A673 (cell line): ENCODE measurements around the gene CCDC27. TPM values are rescaled to one million over a fixed set of nuclear protein-coding genes. Genes with fewer than 3 reads are reported as not detected.
"Not testable (repeated sequence)": the region's sequence is repeated elsewhere in the genome, so short reads cannot be mapped to it uniquely, and the experiment has no call there.

Experiments
- BruUV-seq: library from RNA; stranded (reverse); fragments of 400-500 nt; replicated peaks from 2 replicates; lab custom pipeline; 2021; lab: Mats Ljungman, UMichigan
- CTCF ChIA-PET: fragments of 300-600 bp; sonication (Branson Sonifier 250); formaldehyde crosslinking; loops from one replicate; lab custom pipeline; 2022; ENCODE audit warnings: antibody characterized with exemption; lab: Charles Lee
- POLR2A ChIA-PET: fragments of 300-600 bp; sonication (Branson Sonifier 250); formaldehyde crosslinking; loops from one replicate; lab custom pipeline; 2022; ENCODE audit warnings: antibody characterized with exemption; ENCODE audit not compliant: low non-redundant PET; lab: Charles Lee
- DNase-seq: peaks from one replicate; pipeline ENCODE4 v3.0.0-alpha.2; 2015; ENCODE audit warnings: low spot score
- H3K27ac ChIP-seq: fragments of 200-600 bp; sonication (generic); 2 replicates; pipeline ENCODE4 v1.5.1; 2016; ENCODE audit warnings: mixed run types, low read depth, mild to moderate bottlenecking, mixed read lengths, antibody characterized with exemption, low read length; ENCODE audit not compliant: poor library complexity, severe bottlenecking
- H3K27me3 ChIP-seq: fragments of 200-600 bp; sonication (generic); replicated peaks from 2 replicates; pipeline ENCODE4 v1.6.1; 2017; ENCODE audit warnings: mixed run types, low read depth, mild to moderate bottlenecking, mixed read lengths, antibody characterized with exemption, low read length; ENCODE audit not compliant: insufficient read depth, poor library complexity
- H3K36me3 ChIP-seq: fragments of 200-600 bp; sonication (generic); 2 replicates; pipeline ENCODE4 v1.6.1; 2016; ENCODE audit warnings: mixed run types, mild to moderate bottlenecking, mixed read lengths, antibody characterized with exemption, low read length; ENCODE audit not compliant: insufficient read depth, poor library complexity, severe bottlenecking
- H3K4me1 ChIP-seq: fragments of 200-600 bp; sonication (generic); 2 replicates; pipeline ENCODE4 v1.6.1; 2017; ENCODE audit warnings: mixed run types, mild to moderate bottlenecking, mixed read lengths, antibody characterized with exemption, low read length; ENCODE audit not compliant: insufficient read depth, poor library complexity, severe bottlenecking
- H3K4me3 ChIP-seq: fragments of 200-600 bp; sonication (generic); 2 replicates; pipeline ENCODE4 v1.5.1; 2016; ENCODE audit warnings: low read depth, mixed run types, mild to moderate bottlenecking, mixed read lengths, low read length; ENCODE audit not compliant: poor library complexity, severe bottlenecking
- H3K9me3 ChIP-seq: fragments of 200-600 bp; sonication (generic); 2 replicates; pipeline ENCODE4 v1.6.1; 2016; ENCODE audit warnings: mixed run types, low read depth, mild to moderate bottlenecking, mixed read lengths, antibody characterized with exemption, low read length; ENCODE audit not compliant: poor library complexity, severe bottlenecking
- EZH2 ChIP-seq: fragments of 200-600 bp; sonication (generic); IDR thresholded peaks from 2 replicates; pipeline ENCODE4 v1.6.1; 2017; ENCODE audit warnings: borderline replicate concordance, low read depth, mild to moderate bottlenecking, mixed read lengths, antibody characterized with exemption, low read length; ENCODE audit not compliant: poor library complexity, severe bottlenecking
- intact Hi-C: fragments of 100-400 bp; cut with micrococcal nuclease; formaldehyde crosslinking; loops from one replicate; pipeline ENCODE4 v1.10.0; 2022; ENCODE audit not compliant: unreplicated experiment
- total RNA-seq: library from RNA; stranded (reverse); gene quantifications from 2 replicates; pipeline ENCODE4 v1.2.3, GENCODE V29; 2021
- TF ChIP-seq, protein P1 (sequence below): fragments of 300-800, 200-600 bp; sonication (generic); conservative IDR thresholded peaks from 2 replicates; pipeline ENCODE4 v1.5.1; 2017; ENCODE audit warnings: low read depth, mild to moderate bottlenecking, antibody characterized with exemption, low read length, moderate library complexity, mixed read lengths

Gene CCDC27
- total RNA-seq, 1 experiment from 2014 or later = not detected

DNA sequence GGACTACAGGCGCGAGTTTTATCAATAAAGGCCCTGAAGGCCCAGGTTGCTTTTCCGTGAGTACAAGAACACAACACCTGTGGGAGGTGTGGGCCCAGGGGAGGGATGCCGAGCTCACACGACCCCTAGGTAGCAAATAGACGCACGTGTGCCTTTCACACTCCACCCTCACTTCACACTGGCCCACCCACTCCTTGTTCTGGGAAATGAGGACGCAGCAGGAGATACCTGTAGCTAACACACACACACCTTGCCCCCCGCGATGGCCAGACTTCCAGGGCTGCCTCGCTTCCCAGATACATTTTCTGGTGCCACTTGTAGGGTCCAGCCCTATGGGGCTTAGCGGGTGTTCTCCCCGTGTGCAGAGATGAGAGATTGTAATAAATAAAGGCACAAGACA, 4.3 kb upstream of the CCDC27 start:
- no TSS peak for BruUV-seq
- ChIA-PET POLR2A (interaction anchor here (0.7 kb wide), 1 partner anchor 83 kb away, joined by 4 read pairs; no protein-coding TSS in a partner anchor), CTCF (no interaction called here)
- no peak overlapping the region for H3K27ac ChIP-seq
- H3K4me1 ChIP-seq = peaks cover 11% of the 10 kb centered on the region
- intact Hi-C loops = no loop called here
- no peak for DNase-seq
- no peaks in the 10 kb centered on the region for H3K36me3 ChIP-seq
- no peaks in the 10 kb centered on the region for H3K9me3 ChIP-seq
- peak overlapping the region; percentile 93 for H3K4me3 ChIP-seq
- H3K27me3 ChIP-seq = no peaks in the 10 kb centered on the region
- TF ChIP-seq EZH2 = no peak
- TF ChIP-seq, protein P1, sequence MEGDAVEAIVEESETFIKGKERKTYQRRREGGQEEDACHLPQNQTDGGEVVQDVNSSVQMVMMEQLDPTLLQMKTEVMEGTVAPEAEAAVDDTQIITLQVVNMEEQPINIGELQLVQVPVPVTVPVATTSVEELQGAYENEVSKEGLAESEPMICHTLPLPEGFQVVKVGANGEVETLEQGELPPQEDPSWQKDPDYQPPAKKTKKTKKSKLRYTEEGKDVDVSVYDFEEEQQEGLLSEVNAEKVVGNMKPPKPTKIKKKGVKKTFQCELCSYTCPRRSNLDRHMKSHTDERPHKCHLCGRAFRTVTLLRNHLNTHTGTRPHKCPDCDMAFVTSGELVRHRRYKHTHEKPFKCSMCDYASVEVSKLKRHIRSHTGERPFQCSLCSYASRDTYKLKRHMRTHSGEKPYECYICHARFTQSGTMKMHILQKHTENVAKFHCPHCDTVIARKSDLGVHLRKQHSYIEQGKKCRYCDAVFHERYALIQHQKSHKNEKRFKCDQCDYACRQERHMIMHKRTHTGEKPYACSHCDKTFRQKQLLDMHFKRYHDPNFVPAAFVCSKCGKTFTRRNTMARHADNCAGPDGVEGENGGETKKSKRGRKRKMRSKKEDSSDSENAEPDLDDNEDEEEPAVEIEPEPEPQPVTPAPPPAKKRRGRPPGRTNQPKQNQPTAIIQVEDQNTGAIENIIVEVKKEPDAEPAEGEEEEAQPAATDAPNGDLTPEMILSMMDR = no peak

DNA sequence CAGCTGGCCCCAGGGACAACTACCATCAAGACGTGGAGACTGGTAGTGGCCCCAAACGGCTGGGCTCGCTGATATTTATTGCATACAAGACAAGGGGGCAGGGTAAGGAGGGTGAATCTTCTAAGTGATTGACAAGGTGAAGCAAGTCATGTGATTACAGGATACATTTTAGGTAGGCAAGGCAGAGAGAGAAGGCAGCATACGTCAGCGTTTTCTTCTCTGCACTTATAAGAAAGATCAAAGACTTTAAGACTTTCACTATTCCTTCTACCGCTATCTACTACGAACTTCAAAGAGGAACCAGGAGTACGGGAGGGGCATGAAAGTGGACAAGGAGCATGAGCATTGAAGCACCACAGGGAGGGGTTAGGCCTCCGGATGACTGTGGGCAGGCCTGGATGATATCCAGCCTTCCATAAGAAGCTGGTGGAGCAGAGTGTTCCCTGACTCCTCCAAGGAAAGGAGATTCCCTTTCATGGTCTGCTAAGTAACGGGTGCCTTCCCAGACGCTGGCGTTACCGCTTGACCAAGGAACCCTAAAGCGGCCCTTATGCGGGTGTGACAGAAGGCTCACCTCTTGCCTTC, 3.8 kb upstream of the CCDC27 start:
- H3K27ac ChIP-seq, CTCF ChIA-PET, BruUV-seq, DNase-seq, H3K36me3 ChIP-seq, H3K4me3 ChIP-seq, POLR2A ChIA-PET, H3K27me3 ChIP-seq, H3K9me3 ChIP-seq, intact Hi-C loops: not testable (repeated sequence)
- H3K4me1 ChIP-seq = peaks cover 11% of the 10 kb centered on the region

DNA sequence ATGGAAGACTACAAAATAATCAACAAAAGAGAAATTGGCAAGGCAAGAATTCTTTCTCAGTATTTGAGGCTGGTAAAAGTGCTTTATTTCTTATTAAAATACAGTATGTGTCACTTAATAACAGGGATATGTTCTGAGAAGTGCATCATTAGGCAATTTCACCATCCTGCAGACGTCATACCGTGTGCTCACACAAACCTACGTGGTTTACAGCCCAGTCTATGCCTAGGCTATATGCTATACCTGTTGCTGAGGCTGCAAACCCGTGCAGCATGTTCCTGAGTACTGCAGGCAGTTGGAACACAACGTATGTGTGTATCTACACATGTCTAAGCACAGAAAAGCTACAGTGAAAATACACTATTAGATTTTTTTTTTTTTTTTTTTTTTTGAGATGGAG, 2.7 kb upstream of the CCDC27 start:
- Histone ChIP-seq H3K4me3 (no peak overlapping the region), H3K27me3 (no peaks in the 10 kb centered on the region), H3K4me1 (peaks cover 11% of the 10 kb centered on the region), H3K9me3 (no peaks in the 10 kb centered on the region), H3K36me3 (no peaks in the 10 kb centered on the region), H3K27ac (no peak overlapping the region)
- DNase-seq = no peak
- ChIA-PET CTCF (no interaction called here), POLR2A (no interaction called here)
- intact Hi-C loops = no loop called here
- BruUV-seq = no TSS peak
- no peak for TF ChIP-seq EZH2
- TF ChIP-seq, protein P1 = no peak

DNA sequence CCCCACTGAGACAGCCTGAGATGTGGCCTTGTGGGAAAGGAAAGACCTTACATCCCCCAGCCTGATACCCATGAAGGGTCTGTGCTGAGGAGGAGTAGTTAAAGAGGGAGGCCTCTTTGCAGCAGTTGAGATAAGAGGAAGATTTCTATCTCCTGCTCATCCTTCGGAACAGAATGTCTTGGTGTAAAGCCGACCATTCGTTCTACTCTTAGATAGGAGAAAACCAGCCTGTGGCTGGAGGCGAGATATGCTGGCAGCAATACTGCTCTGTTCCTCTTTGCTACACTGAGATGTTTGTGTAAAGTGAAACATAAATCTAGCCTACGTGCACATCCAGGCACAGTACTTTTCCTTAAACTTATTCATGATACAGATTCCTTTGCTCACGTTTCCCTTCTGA, 1.5 kb upstream of the CCDC27 start:
- POLR2A ChIA-PET = no interaction called here
- H3K4me1 ChIP-seq = peaks cover 11% of the 10 kb centered on the region
- H3K4me3 ChIP-seq = no peak overlapping the region
- no peaks in the 10 kb centered on the region for H3K36me3 ChIP-seq
- intact Hi-C loops = no loop called here
- CTCF ChIA-PET = no interaction called here
- H3K9me3 ChIP-seq = no peaks in the 10 kb centered on the region
- no peaks in the 10 kb centered on the region for H3K27me3 ChIP-seq
- TF ChIP-seq EZH2 = no peak
- TF ChIP-seq, protein P1 = no peak
- no TSS peak for BruUV-seq
- DNase-seq = no peak
- no peak overlapping the region for H3K27ac ChIP-seq
